ENCODE data around the gene NR4A3. TPM values are rescaled to one million over a fixed set of nuclear protein-coding genes. Genes with fewer than 3 reads are reported as not detected.
A peak's percentile ranks its signal among the peaks of the same experiment; 100 is the strongest.

The NR4A3 gene
- total and polyA plus RNA-seq, 9 of the 15 experiments (the other 6 are each of a cell fraction or from before 2014, with no cell fraction given) = 0.04 to 0.07 TPM; not detected in 7

GRCh38 chr9:99906403-99907207 is 84.9 kb downstream of the NR4A3 start, which contains the start of gene STX17 (continued):
- TF ChIP-seq AFF4 (CRISPR knock-in tag; IDR thresholded peaks at IDR 0.05) (no peak), ZHX1 (conservative IDR thresholded peaks at IDR 0.05; ENCODE audit: low read length) (no peak), C11orf30 (IDR thresholded peaks at IDR 0.05; ENCODE audit: low read depth) (no peak), MYBL2 (IDR thresholded peaks at IDR 0.05; ENCODE audit: low read depth) (no peak), MYBL2 (CRISPR knock-in tag; IDR thresholded peaks at IDR 0.05; ENCODE audit: borderline replicate concordance) (no peak), ZNF121 (CRISPR knock-in tag; conservative IDR thresholded peaks at IDR 0.05) (no peak), SAP30 (IDR thresholded peaks at IDR 0.05; ENCODE audit: borderline replicate concordance, insufficient read depth, low read depth, low read length, poor library complexity, severe bottlenecking) (no peak), BCLAF1 (IDR thresholded peaks at IDR 0.05; ENCODE audit: borderline replicate concordance in 1 of 2, control insufficient read depth in 1 of 2, low read depth in 2 of 2, low read length in 1 of 2) (no peak), MAFK (IDR thresholded peaks at IDR 0.05; ENCODE audit: low read length) (no peak), SUPT5H (IDR thresholded peaks at IDR 0.05) (peak; percentile 83), POLR2A (conservative IDR thresholded peaks at IDR 0.05) (peak; percentile 83), ZFX (CRISPR knock-in tag; IDR thresholded peaks at IDR 0.05) (peak; percentile 97), KLF1 (tag; IDR thresholded peaks at IDR 0.05) (no peak), ATF1 (CRISPR knock-in tag; IDR thresholded peaks at IDR 0.05) (no peak), ATF1 (tag; IDR thresholded peaks at IDR 0.05) (peak; percentile 73), POLR2AphosphoS2 (IDR thresholded peaks at IDR 0.05; ENCODE audit: low read length) (no peak), ZC3H11A (IDR thresholded peaks at IDR 0.05; ENCODE audit: low read depth, low read length) (no peak)
